Neural cell (in vitro differentiated cells): ENCODE data around the gene OR52H1. TPM values are rescaled to one million over a fixed set of nuclear protein-coding genes. Genes with fewer than 3 reads are reported as not detected.

Experiments
- H2AFZ ChIP-seq: fragments of 200-600, 300-800 bp; sonication (generic), shearing (Covaris generic); 2 replicates; pipeline ENCODE4 v1.6.0; 2014; ENCODE audit warnings: low read depth, mild to moderate bottlenecking, antibody characterized with exemption, low read length, moderate library complexity
- H3F3A ChIP-seq: fragments of 200-600 bp; shearing (Covaris generic); 2 replicates; pipeline ENCODE4 v1.6.1; 2016; ENCODE audit warnings: mild to moderate bottlenecking, moderate library complexity, mixed read lengths, antibody characterized with exemption, low read length; ENCODE audit not compliant: insufficient read depth, poor library complexity, severe bottlenecking
- H3K27ac ChIP-seq: fragments of 200-600, 300-800 bp; sonication (generic), shearing (Covaris generic); 2 replicates; pipeline ENCODE4 v1.5.1; 2014; ENCODE audit warnings: mild to moderate bottlenecking, low read length, moderate library complexity
- H3K27me3 ChIP-seq: fragments of 300-800, 200-600 bp; sonication (generic), shearing (Covaris generic); 2 replicates; pipeline ENCODE4 v1.6.0; 2014; ENCODE audit warnings: mild to moderate bottlenecking, low read depth, low read length, moderate library complexity; ENCODE audit not compliant: insufficient read depth
- H3K36me3 ChIP-seq: fragments of 300-800, 200-600 bp; sonication (generic), shearing (Covaris generic); 2 replicates; pipeline ENCODE4 v1.5.1; 2014; ENCODE audit warnings: mild to moderate bottlenecking, antibody characterized with exemption, low read length, moderate library complexity; ENCODE audit not compliant: insufficient read depth
- H3K4me2 ChIP-seq: fragments of 300-800, 200-600 bp; sonication (generic), shearing (Covaris generic); 2 replicates; pipeline ENCODE4 v1.6.0; 2014; ENCODE audit warnings: mild to moderate bottlenecking, low read length
- H3K4me3 ChIP-seq: fragments of 300-800, 200-600 bp; sonication (generic), shearing (Covaris generic); 2 replicates; pipeline ENCODE4 v1.5.1; 2014; ENCODE audit warnings: mild to moderate bottlenecking, low read length, moderate library complexity
- H3K79me2 ChIP-seq: fragments of 200-600 bp; shearing (Covaris generic); replicated peaks from 2 replicates; pipeline ENCODE4 v1.6.0; 2014; ENCODE audit warnings: mild to moderate bottlenecking, low read length, moderate library complexity; ENCODE audit not compliant: insufficient read depth
- H3K9ac ChIP-seq: fragments of 300-800, 200-600 bp; sonication (generic), shearing (Covaris generic); 2 replicates; pipeline ENCODE4 v1.6.1; 2016; ENCODE audit warnings: mild to moderate bottlenecking, low read length, mixed read lengths
- H3K9me2 ChIP-seq: fragments of 200-600 bp; shearing (Covaris generic); 2 replicates; pipeline ENCODE4 v1.6.1; 2016; ENCODE audit warnings: mild to moderate bottlenecking, low read length, mixed read lengths; ENCODE audit not compliant: insufficient read depth
- H3K9me3 ChIP-seq: fragments of 200-600, 300-800 bp; sonication (generic), shearing (Covaris generic); 2 replicates; pipeline ENCODE4 v1.6.1; 2016; ENCODE audit warnings: mild to moderate bottlenecking, mixed run types, low read length, moderate library complexity, mixed read lengths
- H4K20me1 ChIP-seq: fragments of 200-600 bp; shearing (Covaris generic); 2 replicates; pipeline ENCODE4 v1.6.1; 2016; ENCODE audit warnings: mild to moderate bottlenecking, mixed run types; ENCODE audit not compliant: insufficient read depth
- EP300 ChIP-seq: fragments of 450-650 bp; conservative IDR thresholded peaks from 2 replicates; pipeline ENCODE4 v1.6.1; 2014; ENCODE audit warnings: antibody characterized with exemption, mild to moderate bottlenecking, moderate library complexity; ENCODE audit not compliant: poor library complexity, severe bottlenecking
- EZH2 ChIP-seq: fragments of 200-600, 300-800 bp; shearing (Covaris generic), sonication (generic); IDR thresholded peaks from 2 replicates; pipeline ENCODE4 v1.6.1; 2014; ENCODE audit warnings: antibody characterized with exemption, low read length, borderline replicate concordance, mild to moderate bottlenecking; ENCODE audit not compliant: insufficient read depth, poor library complexity, severe bottlenecking
- MXI1 ChIP-seq: fragments of 450-650 bp; conservative IDR thresholded peaks from 2 replicates; pipeline ENCODE4 v1.6.1; 2014; ENCODE audit warnings: antibody characterized with exemption, mild to moderate bottlenecking; ENCODE audit not compliant: poor library complexity, severe bottlenecking
- POLR2AphosphoS5 ChIP-seq: IDR thresholded peaks from 2 replicates; pipeline ENCODE4 v1.6.1; 2012
- RAD21 ChIP-seq: fragments of 450-650 bp; conservative IDR thresholded peaks from 2 replicates; pipeline ENCODE4 v1.6.1; 2014; ENCODE audit warnings: antibody characterized with exemption, mild to moderate bottlenecking, moderate library complexity
- SMC3 ChIP-seq: fragments of 450-650 bp; conservative IDR thresholded peaks from 2 replicates; pipeline ENCODE4 v1.6.1; 2014; ENCODE audit warnings: antibody characterized with exemption, mild to moderate bottlenecking, moderate library complexity; ENCODE audit not compliant: poor library complexity
- TAF1 ChIP-seq: IDR thresholded peaks from 2 replicates; pipeline ENCODE4 v1.6.1; 2012; ENCODE audit warnings: low read depth
- polyA plus RNA-seq: library from polyadenylated mRNA; depleted of rRNA; stranded (reverse); fragments of >200 nt; gene quantifications from 2 replicates; pipeline ENCODE4 v1.2.3, GENCODE V29; 2014
- TF ChIP-seq, protein P1 (sequence below): fragments of 450-650 bp; IDR thresholded peaks from 2 replicates; pipeline ENCODE4 v1.5.1; 2014; ENCODE audit warnings: antibody characterized with exemption, mild to moderate bottlenecking, moderate library complexity; ENCODE audit not compliant: poor library complexity, severe bottlenecking
- TF ChIP-seq, protein P2 (sequence below): IDR thresholded peaks from 2 replicates; pipeline ENCODE4 v1.6.1; 2012; ENCODE audit warnings: borderline replicate concordance

The OR52H1 gene
- polyA plus RNA-seq, 1 donor from 2014 or later = not detected

DNA sequence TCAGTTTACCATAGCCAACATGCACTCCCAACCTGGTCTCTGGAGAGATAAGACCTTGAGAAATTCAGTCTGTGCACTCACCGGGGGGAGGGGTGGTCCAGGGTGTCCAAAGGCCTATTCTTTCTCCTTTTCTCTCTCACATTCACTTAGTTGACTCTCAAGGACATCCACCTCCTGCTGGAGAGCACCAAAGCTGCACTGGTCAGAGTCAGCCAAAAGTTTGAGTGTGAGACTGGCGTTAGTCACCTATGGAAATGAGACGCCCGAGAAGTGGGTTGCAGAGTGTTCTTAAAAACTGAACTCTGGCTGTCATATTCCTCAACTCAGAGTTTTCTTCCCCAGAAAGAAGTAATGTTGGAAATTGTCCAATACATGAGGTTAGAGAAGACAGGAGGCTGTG is 26.8 kb downstream of the OR52H1 start:
- Histone ChIP-seq H3K36me3 (no peaks in the 10 kb centered on the region), H3K27me3 (no peaks in the 10 kb centered on the region), H3K9me2 (no peaks in the 10 kb centered on the region), H3K4me2 (no peak overlapping the region), H3K9me3 (no peaks in the 10 kb centered on the region), H3K27ac (no peak overlapping the region), H2AFZ (no peak overlapping the region), H3K4me3 (no peak overlapping the region), H4K20me1 (no peaks in the 10 kb centered on the region), H3F3A (no peaks in the 10 kb centered on the region), H3K9ac (no peak overlapping the region), H3K79me2 (no peaks in the 10 kb centered on the region)
- TF ChIP-seq EZH2 (no peak), SMC3 (no peak), TAF1 (no peak), RAD21 (no peak), MXI1 (no peak), POLR2AphosphoS5 (no peak), EP300 (no peak)
- TF ChIP-seq, protein P1, sequence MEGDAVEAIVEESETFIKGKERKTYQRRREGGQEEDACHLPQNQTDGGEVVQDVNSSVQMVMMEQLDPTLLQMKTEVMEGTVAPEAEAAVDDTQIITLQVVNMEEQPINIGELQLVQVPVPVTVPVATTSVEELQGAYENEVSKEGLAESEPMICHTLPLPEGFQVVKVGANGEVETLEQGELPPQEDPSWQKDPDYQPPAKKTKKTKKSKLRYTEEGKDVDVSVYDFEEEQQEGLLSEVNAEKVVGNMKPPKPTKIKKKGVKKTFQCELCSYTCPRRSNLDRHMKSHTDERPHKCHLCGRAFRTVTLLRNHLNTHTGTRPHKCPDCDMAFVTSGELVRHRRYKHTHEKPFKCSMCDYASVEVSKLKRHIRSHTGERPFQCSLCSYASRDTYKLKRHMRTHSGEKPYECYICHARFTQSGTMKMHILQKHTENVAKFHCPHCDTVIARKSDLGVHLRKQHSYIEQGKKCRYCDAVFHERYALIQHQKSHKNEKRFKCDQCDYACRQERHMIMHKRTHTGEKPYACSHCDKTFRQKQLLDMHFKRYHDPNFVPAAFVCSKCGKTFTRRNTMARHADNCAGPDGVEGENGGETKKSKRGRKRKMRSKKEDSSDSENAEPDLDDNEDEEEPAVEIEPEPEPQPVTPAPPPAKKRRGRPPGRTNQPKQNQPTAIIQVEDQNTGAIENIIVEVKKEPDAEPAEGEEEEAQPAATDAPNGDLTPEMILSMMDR = no peak
- TF ChIP-seq, protein P2, sequence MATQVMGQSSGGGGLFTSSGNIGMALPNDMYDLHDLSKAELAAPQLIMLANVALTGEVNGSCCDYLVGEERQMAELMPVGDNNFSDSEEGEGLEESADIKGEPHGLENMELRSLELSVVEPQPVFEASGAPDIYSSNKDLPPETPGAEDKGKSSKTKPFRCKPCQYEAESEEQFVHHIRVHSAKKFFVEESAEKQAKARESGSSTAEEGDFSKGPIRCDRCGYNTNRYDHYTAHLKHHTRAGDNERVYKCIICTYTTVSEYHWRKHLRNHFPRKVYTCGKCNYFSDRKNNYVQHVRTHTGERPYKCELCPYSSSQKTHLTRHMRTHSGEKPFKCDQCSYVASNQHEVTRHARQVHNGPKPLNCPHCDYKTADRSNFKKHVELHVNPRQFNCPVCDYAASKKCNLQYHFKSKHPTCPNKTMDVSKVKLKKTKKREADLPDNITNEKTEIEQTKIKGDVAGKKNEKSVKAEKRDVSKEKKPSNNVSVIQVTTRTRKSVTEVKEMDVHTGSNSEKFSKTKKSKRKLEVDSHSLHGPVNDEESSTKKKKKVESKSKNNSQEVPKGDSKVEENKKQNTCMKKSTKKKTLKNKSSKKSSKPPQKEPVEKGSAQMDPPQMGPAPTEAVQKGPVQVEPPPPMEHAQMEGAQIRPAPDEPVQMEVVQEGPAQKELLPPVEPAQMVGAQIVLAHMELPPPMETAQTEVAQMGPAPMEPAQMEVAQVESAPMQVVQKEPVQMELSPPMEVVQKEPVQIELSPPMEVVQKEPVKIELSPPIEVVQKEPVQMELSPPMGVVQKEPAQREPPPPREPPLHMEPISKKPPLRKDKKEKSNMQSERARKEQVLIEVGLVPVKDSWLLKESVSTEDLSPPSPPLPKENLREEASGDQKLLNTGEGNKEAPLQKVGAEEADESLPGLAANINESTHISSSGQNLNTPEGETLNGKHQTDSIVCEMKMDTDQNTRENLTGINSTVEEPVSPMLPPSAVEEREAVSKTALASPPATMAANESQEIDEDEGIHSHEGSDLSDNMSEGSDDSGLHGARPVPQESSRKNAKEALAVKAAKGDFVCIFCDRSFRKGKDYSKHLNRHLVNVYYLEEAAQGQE = no peak

DNA sequence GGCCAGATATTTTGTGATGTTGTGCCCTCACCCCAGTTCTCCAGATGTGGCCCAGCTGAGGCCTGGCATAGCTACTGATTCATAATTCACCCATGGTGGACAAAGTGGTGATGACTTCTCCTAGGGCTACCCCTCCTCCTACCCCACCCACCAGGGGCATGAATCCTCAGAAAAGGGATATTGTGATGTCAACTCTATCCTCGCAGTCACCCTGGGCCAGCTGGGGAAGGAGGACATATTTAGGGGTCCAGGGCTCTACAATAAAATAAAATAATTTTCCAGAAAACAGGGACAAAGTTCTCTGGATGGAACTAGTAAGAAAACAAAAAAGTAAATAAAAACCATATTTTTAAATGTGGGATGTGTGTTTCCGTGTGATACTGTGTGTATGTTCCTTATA is 31.7 kb downstream of the OR52H1 start, which contains the start of gene UBQLNL:
UBQLNL (minus strand) TSS at position 101 of the 400 bp plus-strand sequence. CDS start 258 bp downstream, outside the sequence.
- TF ChIP-seq MXI1 = no peak
- no peak for TF ChIP-seq RAD21
- TF ChIP-seq, protein P2 = no peak
- no peak for TF ChIP-seq TAF1
- TF ChIP-seq, protein P1 = no peak
- TF ChIP-seq EP300 = no peak
- no peak for TF ChIP-seq POLR2AphosphoS5
- no peak for TF ChIP-seq EZH2
- no peak for TF ChIP-seq SMC3

More for the DNA sequence above, 31.7 kb downstream of the OR52H1 start, which contains the start of gene UBQLNL:
- Histone ChIP-seq H3K9me3 (no peaks in the 10 kb centered on the region), H3K79me2 (no peaks in the 10 kb centered on the region), H3K9me2 (no peaks in the 10 kb centered on the region), H3K27me3 (no peaks in the 10 kb centered on the region), H3K4me3 (no peak within 1 kb of the TSS), H3F3A (no peaks in the 10 kb centered on the region), H3K9ac (no peak within 1 kb of the TSS), H3K4me2 (no peak within 1 kb of the TSS), H2AFZ (no peak within 1 kb of the TSS), H3K27ac (no peak within 1 kb of the TSS), H4K20me1 (no peaks in the 10 kb centered on the region), H3K36me3 (no peaks in the 10 kb centered on the region)
